Gastrocnemius medialis (tissue), 4 donors: ENCODE results near the gene SRPRA. TPM values are rescaled to one million over a fixed set of nuclear protein-coding genes. Genes with fewer than 3 reads are reported as not detected.
"Not testable (repeated sequence)": the region's sequence is repeated elsewhere in the genome, so short reads cannot be mapped to it uniquely, and the experiment has no call there.

ENCODE experiments used
- ATAC-seq, 2 donors: fragments of 150-250 bp; one replicate each; pipeline ENCODE4 v1.9.1; 2016
- DNase-seq, 2 donors: peaks; one replicate each; pipeline ENCODE4 v3.0.0-alpha.2; 2019
- H3K27ac ChIP-seq, 4 donors: fragments of 200-600 bp; sonication (generic); 1 replicate in 1 of 4; 2 replicates in 3 of 4; pipeline ENCODE4 v1.5.1; 2016 to 2018; ENCODE audit warnings: mild to moderate bottlenecking in 2 of 4, moderate library complexity in 1 of 4
- H3K27me3 ChIP-seq, 3 donors: fragments of 200-600 bp; sonication (generic) in 2 of 3; 1 replicate in 1 of 3; 2 replicates in 2 of 3; pipeline versions ENCODE4 v1.5.1 to v1.6.0; 2016 to 2019; ENCODE audit warnings: mild to moderate bottlenecking in 1 of 3, moderate library complexity in 1 of 3
- H3K36me3 ChIP-seq, 2 donors: fragments of 200-600 bp; sonication (generic) in 1 of 2; one replicate each; pipeline ENCODE4 v1.5.1; 2017 to 2018
- H3K4me1 ChIP-seq, 2 donors: fragments of 200-600 bp; sonication (generic) in 1 of 2; one replicate each; pipeline ENCODE4 v1.5.1; 2016 to 2017; ENCODE audit warnings: mild to moderate bottlenecking in 2 of 2
- H3K4me3 ChIP-seq, 4 donors: fragments of 200-600 bp; sonication (generic) in 3 of 4; 1 replicate in 1 of 4; 2 replicates in 3 of 4; pipeline ENCODE4 v1.5.1; 2016 to 2019; ENCODE audit warnings: mild to moderate bottlenecking in 2 of 4
- H3K9me3 ChIP-seq, 3 donors: fragments of 200-600 bp; sonication (generic) in 2 of 3; 1 replicate in 1 of 3; 2 replicates in 2 of 3; pipeline ENCODE4 v1.5.1; 2016 to 2019
- CTCF ChIP-seq, 5 experiments: fragments of 450-650 bp in 3 of 5; fragments of 200-600 bp in 2 of 5; sonication (generic) in 2 of 5; IDR thresholded peaks in 4 of 5; conservative IDR thresholded peaks in 1 of 5; 1 replicate in 4 of 5; 2 replicates in 1 of 5; pipeline ENCODE4 v1.5.1; 2016 to 2019; ENCODE audit warnings: antibody characterized with exemption in 5 of 5, mild to moderate bottlenecking in 3 of 5, moderate library complexity in 3 of 5
- POLR2A ChIP-seq, 2 donors: fragments of 450-650 bp; IDR thresholded peaks; one replicate each; pipeline ENCODE4 v1.6.1; 2017; ENCODE audit warnings: antibody characterized with exemption in 2 of 2, mild to moderate bottlenecking in 2 of 2, moderate library complexity in 2 of 2
- in situ Hi-C, 4 donors: fragments of 200-750 bp; cut with MboI; loops; one replicate each; pipeline versions ENCODE4 v1.15.0 to v1.8.0; 2017; ENCODE audit warnings: low sequenced_read_pairs in 4 of 4
- intact Hi-C: fragments of 100-400 bp; cut with DNase I; formaldehyde crosslinking; loops from one replicate; pipeline ENCODE4 v1.15.1; 2023; ENCODE audit warnings: low total_unique reads
- total RNA-seq, 4 donors: library from RNA; depleted of rRNA; stranded (reverse); fragments of >200 nt; gene quantifications; one replicate each; pipeline versions ENCODE4 v1.1.0 to v1.2.3, GENCODE V29; 2016

SRPRA gene
- total RNA-seq, 4 donors from 2014 or later: 72.3 to 101 (median 79.4) TPM

GRCh38 chr11:126310200-126310991 lies 41.7 kb upstream of the SRPRA start:
- in situ Hi-C loops (loop anchor here (10.0 to 25.0 kb wide), 3 partner anchors 164 to 177 kb away; no protein-coding TSS in a partner anchor), intact Hi-C loops (loop anchor here (1.0 to 10.0 kb wide), 3 partner anchors 59 to 684 kb away; no protein-coding TSS in a partner anchor)
- no peak overlapping the region for H3K4me3 ChIP-seq
- TF ChIP-seq CTCF (IDR thresholded peaks at IDR 0.05 in 4 of 5, conservative IDR thresholded peaks at IDR 0.05 in 1 of 5): peak; percentile 67 to 89 (median 80)
- TF ChIP-seq POLR2A (IDR thresholded peaks at IDR 0.05): no peak
- peak overlapping the region in 3 of 4 donors; percentile 23 to 79 (median 43) for H3K27ac ChIP-seq
- ATAC-seq (peak; percentile 73 to 75), DNase-seq (peak; percentile 53 to 69)
- peaks cover 16 to 29% of the 10 kb centered on the region in 2 donors for H3K4me1 ChIP-seq
- no peaks in the 10 kb centered on the region for H3K9me3 ChIP-seq
- H3K36me3 ChIP-seq: peaks cover 0 to 7% of the 10 kb centered on the region in 2 donors
- H3K27me3 ChIP-seq: no peaks in the 10 kb centered on the region

DNA sequence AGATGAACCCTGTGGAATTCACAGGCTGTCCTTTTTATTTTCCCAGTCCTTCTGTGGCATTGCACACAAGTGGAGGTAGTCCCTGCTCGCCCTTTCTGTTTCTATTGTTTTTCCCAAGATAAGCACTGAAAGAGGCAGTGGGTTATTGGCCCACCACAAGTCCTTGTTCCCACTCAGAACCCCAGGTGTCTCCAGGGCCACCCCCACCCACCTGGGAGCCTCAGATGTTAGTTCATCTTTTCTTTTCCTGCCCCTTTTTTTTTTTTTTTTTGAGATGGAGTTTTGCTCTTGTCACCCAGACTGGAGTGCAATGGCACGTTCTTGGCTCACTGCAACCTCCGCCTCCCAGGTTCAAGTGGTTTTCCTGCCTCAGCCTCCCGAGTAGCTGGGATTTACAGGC lies 40.1 kb upstream of the SRPRA start:
- ATAC-seq, H3K9me3 ChIP-seq, H3K36me3 ChIP-seq, DNase-seq, H3K27me3 ChIP-seq: not testable (repeated sequence)
- in situ Hi-C loops: loop anchor here in 1 of 4 donors (25.0 kb wide), 1 partner anchor 179 kb away; no protein-coding TSS in a partner anchor
- Histone ChIP-seq H3K4me3 (peak overlapping the region in 2 of 4 donors; percentile 3 to 13), H3K27ac (peak overlapping the region; percentile 67 to 79 (median 76)), H3K4me1 (peaks cover 22 to 38% of the 10 kb centered on the region in 2 donors)
- intact Hi-C loops: loop anchor here (5.0 kb wide), 1 partner anchor 49 kb away; the partner anchor contains the start of gene ST3GAL4

DNA sequence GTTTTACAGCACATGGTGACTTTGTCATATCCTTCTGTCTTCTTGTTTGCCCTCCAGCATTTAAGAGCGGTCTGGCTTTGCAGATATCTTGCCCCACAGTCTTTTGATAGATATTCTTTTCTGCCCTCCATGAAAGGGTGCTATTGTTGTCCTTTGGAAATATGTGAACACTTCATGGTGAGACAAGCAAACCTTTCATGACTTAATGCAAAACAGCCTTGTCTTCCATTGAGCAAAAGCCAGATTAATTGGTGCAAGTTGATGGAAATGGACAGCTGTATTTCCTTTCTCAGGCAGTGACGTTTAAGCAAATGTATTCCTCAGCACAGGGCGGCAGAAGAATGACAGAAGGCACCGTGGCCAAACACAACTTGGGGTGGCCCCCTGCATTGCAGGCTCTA lies 39.6 kb upstream of the SRPRA start:
- Histone ChIP-seq H3K4me1 (peaks cover 22 to 42% of the 10 kb centered on the region in 2 donors), H3K36me3 (no peaks in the 10 kb centered on the region), H3K9me3 (no peaks in the 10 kb centered on the region), H3K27me3 (no peaks in the 10 kb centered on the region), H3K4me3 (peak overlapping the region in 2 of 4 donors; percentile 3 to 13), H3K27ac (peak overlapping the region; percentile 67 to 79 (median 76))
- TF ChIP-seq CTCF (IDR thresholded peaks at IDR 0.05 in 4 of 5, conservative IDR thresholded peaks at IDR 0.05 in 1 of 5) (no peak), POLR2A (IDR thresholded peaks at IDR 0.05) (no peak)
- ATAC-seq (peak; percentile 49 to 59), DNase-seq (peak in 1 of 2 donors; percentile 45)
- intact Hi-C loops: loop anchor here (5.0 kb wide), 1 partner anchor 49 kb away; the partner anchor contains the start of gene ST3GAL4
- in situ Hi-C loops: loop anchor here in 1 of 4 donors (25.0 kb wide), 1 partner anchor 179 kb away; no protein-coding TSS in a partner anchor

GRCh38 chr11:126307706-126308105 lies 39.0 kb upstream of the SRPRA start:
- Histone ChIP-seq H3K27me3 (no peaks in the 10 kb centered on the region), H3K9me3 (no peaks in the 10 kb centered on the region), H3K36me3 (no peaks in the 10 kb centered on the region), H3K4me1 (peaks cover 22 to 43% of the 10 kb centered on the region in 2 donors), H3K4me3 (no peak overlapping the region), H3K27ac (peak overlapping the region in 3 of 4 donors; percentile 72 to 79 (median 79))
- intact Hi-C loops: loop anchor here (5.0 kb wide), 1 partner anchor 50 kb away; the partner anchor contains the start of gene ST3GAL4
- no peak for DNase-seq
- ATAC-seq: no peak
- in situ Hi-C loops: loop anchor here in 1 of 4 donors (25.0 kb wide), 1 partner anchor 180 kb away; no protein-coding TSS in a partner anchor
- TF ChIP-seq POLR2A (IDR thresholded peaks at IDR 0.05): no peak

GRCh38 chr11:126305699-126306098 lies 37.0 kb upstream of the SRPRA start:
- TF ChIP-seq POLR2A (IDR thresholded peaks at IDR 0.05) (no peak), CTCF (IDR thresholded peaks at IDR 0.05 in 4 of 5, conservative IDR thresholded peaks at IDR 0.05 in 1 of 5) (no peak)
- intact Hi-C loops: loop anchor here (5.0 kb wide), 1 partner anchor 52 kb away; the partner anchor contains the start of gene ST3GAL4
- Histone ChIP-seq H3K9me3 (no peaks in the 10 kb centered on the region), H3K27ac (peak overlapping the region in 1 of 4 donors; percentile 6), H3K4me3 (no peak overlapping the region), H3K36me3 (peaks cover 0 to 2% of the 10 kb centered on the region in 2 donors), H3K4me1 (peaks cover 18 to 42% of the 10 kb centered on the region in 2 donors), H3K27me3 (no peaks in the 10 kb centered on the region)
- no peak for DNase-seq
- ATAC-seq: no peak
- in situ Hi-C loops: loop anchor here in 1 of 4 donors (25.0 kb wide), 1 partner anchor 182 kb away; no protein-coding TSS in a partner anchor
